ENCODE measurements around the gene MAP4K5. TPM values are rescaled to one million over a fixed set of nuclear protein-coding genes. Genes with fewer than 3 reads are reported as not detected.

The MAP4K5 gene
- total RNA-seq, 1 experiment from 2014 or later, result 58.2 TPM

- DNase-seq (ENCODE audit: low read depth), result no peak
These were observed 56.2 kb downstream of the MAP4K5 start for GRCh38 chr14:50476134-50476533.

GRCh38 chr14:50475460-50475859, 56.9 kb downstream of the MAP4K5 start:
- DNase-seq (ENCODE audit: low read depth), result peak; percentile 77

GRCh38 chr14:50471838-50472465, 60.4 kb downstream of the MAP4K5 start:
- no peak for DNase-seq (ENCODE audit: low read depth)

GRCh38 chr14:50469982-50470381, 62.4 kb downstream of the MAP4K5 start:
- DNase-seq (ENCODE audit: low read depth), result no peak

- DNase-seq (ENCODE audit: low read depth), result no peak
These were observed 70.3 kb downstream of the MAP4K5 start for GRCh38 chr14:50462111-50462510.

GRCh38 chr14:50453869-50454268, 78.5 kb downstream of the MAP4K5 start:
- DNase-seq (ENCODE audit: low read depth), result no peak

GRCh38 chr14:50452979-50453705, 79.2 kb downstream of the MAP4K5 start:
- peak; percentile 83 for DNase-seq (ENCODE audit: low read depth)

GRCh38 chr14:50452296-50452695, 80.1 kb downstream of the MAP4K5 start:
- DNase-seq (ENCODE audit: low read depth), result peak; percentile 42

- no peak for DNase-seq (ENCODE audit: low read depth)
These were observed 80.5 kb downstream of the MAP4K5 start for GRCh38 chr14:50451854-50452253.

GRCh38 chr14:50447461-50447860, 84.9 kb downstream of the MAP4K5 start:
- DNase-seq (ENCODE audit: low read depth), result peak; percentile 63

GRCh38 chr14:50434528-50434927, 97.8 kb downstream of the MAP4K5 start:
- no peak for DNase-seq (ENCODE audit: low read depth)

- no peak for DNase-seq (ENCODE audit: low read depth)
These were observed 100.2 kb downstream of the MAP4K5 start for GRCh38 chr14:50432131-50432530.

- DNase-seq (ENCODE audit: low read depth), result peak; percentile 22
These were observed 106.6 kb downstream of the MAP4K5 start for GRCh38 chr14:50425816-50426215.

- DNase-seq (ENCODE audit: low read depth), result no peak
These were observed 107.3 kb downstream of the MAP4K5 start for GRCh38 chr14:50425105-50425504.

- no peak for DNase-seq (ENCODE audit: low read depth)
These were observed 108.8 kb downstream of the MAP4K5 start for GRCh38 chr14:50423529-50423928.

- DNase-seq (ENCODE audit: low read depth), result no peak
These were observed 110.9 kb downstream of the MAP4K5 start for GRCh38 chr14:50421499-50421898.

GRCh38 chr14:50417853-50418252, 114.5 kb downstream of the MAP4K5 start:
- DNase-seq (ENCODE audit: low read depth), result no peak

GRCh38 chr14:50410921-50411320, 121.4 kb downstream of the MAP4K5 start:
- DNase-seq (ENCODE audit: low read depth), result peak; percentile 84

GRCh38 chr14:50410071-50410470, 122.3 kb downstream of the MAP4K5 start:
- DNase-seq (ENCODE audit: low read depth), result no peak

- no peak for DNase-seq (ENCODE audit: low read depth)
These were observed 125.1 kb downstream of the MAP4K5 start for GRCh38 chr14:50407111-50407812.

GRCh38 chr14:50403419-50403818, 128.9 kb downstream of the MAP4K5 start:
- DNase-seq (ENCODE audit: low read depth), result peak; percentile 21

- peak; percentile 65 for DNase-seq (ENCODE audit: low read depth)
These were observed 129.4 kb downstream of the MAP4K5 start for GRCh38 chr14:50402965-50403364.

GRCh38 chr14:50400461-50400860, 131.9 kb downstream of the MAP4K5 start:
- DNase-seq (ENCODE audit: low read depth), result no peak

Measured in M059J (cell line).